HL-60/S4 (cell line): Measurements from ENCODE around the gene SLCO3A1.

ENCODE experiments used
- in situ Hi-C: fragments of 300-500 bp; cut with MboI; formaldehyde crosslinking; loops from 2 replicates; pipeline ENCODE4 v1.14.3; 2022; ENCODE audit warnings: low sequenced_read_pairs

SLCO3A1 gene

GRCh38 chr15:91881569-91882297 is 28.2 kb downstream of the SLCO3A1 start:
- in situ Hi-C loops = no loop called here

GRCh38 chr15:91882858-91883586 is 29.5 kb downstream of the SLCO3A1 start:
- in situ Hi-C loops = no loop called here

GRCh38 chr15:91884606-91885005 is 31.1 kb downstream of the SLCO3A1 start:
- in situ Hi-C loops = no loop called here

GRCh38 chr15:91885054-91885453 is 31.5 kb downstream of the SLCO3A1 start:
- in situ Hi-C loops = no loop called here

GRCh38 chr15:91885714-91886270 is 32.3 kb downstream of the SLCO3A1 start:
- in situ Hi-C loops = no loop called here

GRCh38 chr15:91886878-91887277 is 33.4 kb downstream of the SLCO3A1 start:
- in situ Hi-C loops = no loop called here

- in situ Hi-C loops = no loop called here
Observed at GRCh38 chr15:91887321-91887720, 33.8 kb downstream of the SLCO3A1 start.

GRCh38 chr15:91887921-91888373 is 34.4 kb downstream of the SLCO3A1 start:
- in situ Hi-C loops = no loop called here

GRCh38 chr15:91889111-91889815 is 35.8 kb downstream of the SLCO3A1 start:
- in situ Hi-C loops = no loop called here

GRCh38 chr15:91890614-91891013 is 37.1 kb downstream of the SLCO3A1 start:
- in situ Hi-C loops = no loop called here

GRCh38 chr15:91891101-91891500 is 37.6 kb downstream of the SLCO3A1 start:
- in situ Hi-C loops = no loop called here

GRCh38 chr15:91891788-91892345 is 38.4 kb downstream of the SLCO3A1 start:
- in situ Hi-C loops = no loop called here

- in situ Hi-C loops = no loop called here
Observed at GRCh38 chr15:91892436-91892835, 38.9 kb downstream of the SLCO3A1 start.

- in situ Hi-C loops = no loop called here
Observed at GRCh38 chr15:91894606-91895005, 41.1 kb downstream of the SLCO3A1 start.

- in situ Hi-C loops = no loop called here
Observed at GRCh38 chr15:91895051-91895450, 41.5 kb downstream of the SLCO3A1 start.

- in situ Hi-C loops = no loop called here
Observed at GRCh38 chr15:91896341-91897055, 43.0 kb downstream of the SLCO3A1 start.

GRCh38 chr15:91897585-91898372 is 44.3 kb downstream of the SLCO3A1 start:
- in situ Hi-C loops = no loop called here

- in situ Hi-C loops = no loop called here
Observed at GRCh38 chr15:91898843-91899242, 45.3 kb downstream of the SLCO3A1 start.

- in situ Hi-C loops = no loop called here
Observed at GRCh38 chr15:91904942-91905341, 51.4 kb downstream of the SLCO3A1 start.

GRCh38 chr15:91908391-91908790 is 54.9 kb downstream of the SLCO3A1 start:
- in situ Hi-C loops = no loop called here
